HepG2 (cell line): Measurements from ENCODE around the gene TRIM34. TPM values are rescaled to one million over a fixed set of nuclear protein-coding genes. Genes with fewer than 3 reads are reported as not detected.
A peak's percentile ranks its signal among the peaks of the same experiment; 100 is the strongest.

ENCODE experiments used
- ADNP ChIP-seq: sonication (generic); formaldehyde crosslinking; IDR thresholded peaks from 2 replicates; pipeline ENCODE4 v1.4.0; 2020; ENCODE audit warnings: missing genetic modification reagents
- ERF ChIP-seq: IDR thresholded peaks from 2 replicates; pipeline ENCODE4 v1.6.1; 2018; ENCODE audit warnings: missing biosample characterization, missing genetic modification reagents
- KDM4B ChIP-seq: sonication (generic); formaldehyde crosslinking; IDR thresholded peaks from 2 replicates; pipeline ENCODE4 v1.4.0; 2020; ENCODE audit warnings: missing genetic modification reagents
- MAFG ChIP-seq: sonication (generic); formaldehyde crosslinking; IDR thresholded peaks from 2 replicates; pipeline ENCODE4 v1.5.1; 2020; ENCODE audit warnings: mild to moderate bottlenecking, missing genetic modification reagents
- MBD4 ChIP-seq: IDR thresholded peaks from 2 replicates; pipeline ENCODE4 v1.6.1; 2012; ENCODE audit warnings: low read length, inconsistent platforms, borderline replicate concordance
- PHF8 ChIP-seq: sonication (generic); formaldehyde crosslinking; IDR thresholded peaks from 2 replicates; pipeline ENCODE4 v1.5.0; 2020; ENCODE audit warnings: missing genetic modification reagents
- SRSF4 ChIP-seq: fragments of 200-400 bp; formaldehyde crosslinking; IDR thresholded peaks from one replicate; pipeline ENCODE4 v1.6.1; 2018; ENCODE audit warnings: mild to moderate bottlenecking, low read depth, low read length, moderate library complexity; ENCODE audit not compliant: poor library complexity, severe bottlenecking
- TBX2 ChIP-seq: sonication (generic); formaldehyde crosslinking; IDR thresholded peaks from 2 replicates; pipeline ENCODE4 v1.5.0; 2020; ENCODE audit warnings: missing genetic modification reagents, mild to moderate bottlenecking, borderline replicate concordance
- ZNF136 ChIP-seq: sonication (generic); formaldehyde crosslinking; IDR thresholded peaks from 2 replicates; pipeline ENCODE4 v1.8.1; 2022; ENCODE audit warnings: low read depth, mild to moderate bottlenecking, moderate library complexity, missing genetic modification reagents
- ZNF329 ChIP-seq: sonication (generic); formaldehyde crosslinking; IDR thresholded peaks from 2 replicates; pipeline ENCODE4 v1.9.0; 2021; ENCODE audit warnings: low read depth, mild to moderate bottlenecking, missing genetic modification reagents
- ZNF460 ChIP-seq: sonication (generic); formaldehyde crosslinking; IDR thresholded peaks from 2 replicates; pipeline ENCODE4 v1.5.1; 2020; ENCODE audit warnings: missing genetic modification reagents, mild to moderate bottlenecking, borderline replicate concordance
- ZNF543 ChIP-seq: sonication (generic); formaldehyde crosslinking; IDR thresholded peaks from 2 replicates; pipeline ENCODE4 v1.4.0; 2020; ENCODE audit warnings: mild to moderate bottlenecking, missing genetic modification reagents
- ZNF746 ChIP-seq: sonication (generic); formaldehyde crosslinking; IDR thresholded peaks from 2 replicates; pipeline ENCODE4 v1.8.0; 2022; ENCODE audit warnings: mild to moderate bottlenecking, missing genetic modification reagents
- ZNF773 ChIP-seq: sonication (generic); formaldehyde crosslinking; IDR thresholded peaks from 2 replicates; pipeline ENCODE4 v1.4.0; 2020; ENCODE audit warnings: missing genetic modification reagents, borderline replicate concordance
- ZNF883 ChIP-seq: sonication (generic); formaldehyde crosslinking; IDR thresholded peaks from 2 replicates; pipeline ENCODE4 v1.5.1; 2020; ENCODE audit warnings: mild to moderate bottlenecking, missing genetic modification reagents; ENCODE audit errors: not compliant biosample characterization
- polyA plus RNA-seq, 8 experiments: library from polyadenylated mRNA; depleted of rRNA in 3 of 8; stranded (reverse) in 7 of 8; unstranded in 1 of 8; fragments of >200 nt; fragmentation: Illumina TruSeq in 4 of 8; extraction: Trizol in 4 of 8; gene quantifications; 2 replicates each; pipeline versions ENCODE4 v1.2.1 to v1.2.3, GENCODE V29; 2011 to 2016; ENCODE audit warnings: low read depth in 4 of 8, missing spikeins in 1 of 8, mixed read lengths in 1 of 8; ENCODE audit not compliant: insufficient read depth in 1 of 8
- total RNA-seq, 5 experiments: library from RNA; depleted of rRNA; stranded (reverse); fragments of >200 nt; fragmentation: Illumina TruSeq; extraction: Trizol; gene quantifications; 2 replicates each; pipeline ENCODE4 v1.2.3, GENCODE V29; 2016; ENCODE audit warnings: low read depth in 1 of 5
- TF ChIP-seq, protein P1 (sequence below): sonication (generic); formaldehyde crosslinking; IDR thresholded peaks from 2 replicates; pipeline ENCODE4 v1.4.0; 2020; ENCODE audit warnings: mild to moderate bottlenecking, missing genetic modification reagents
- TF ChIP-seq, protein P2 (sequence below): sonication (generic); formaldehyde crosslinking; IDR thresholded peaks from 2 replicates; pipeline ENCODE4 v1.4.0; 2020; ENCODE audit warnings: mild to moderate bottlenecking, missing genetic modification reagents
- TF ChIP-seq, protein P3 (sequence below): sonication (generic); formaldehyde crosslinking; IDR thresholded peaks from 2 replicates; pipeline ENCODE4 v1.4.0; 2020; ENCODE audit warnings: mild to moderate bottlenecking, missing genetic modification reagents, borderline replicate concordance

Gene TRIM34
- total and polyA plus RNA-seq, 2 of the 13 experiments (the other 11 are each of a cell fraction or from before 2014, with no cell fraction given), result 0.13 to 0.42 TPM

DNA sequence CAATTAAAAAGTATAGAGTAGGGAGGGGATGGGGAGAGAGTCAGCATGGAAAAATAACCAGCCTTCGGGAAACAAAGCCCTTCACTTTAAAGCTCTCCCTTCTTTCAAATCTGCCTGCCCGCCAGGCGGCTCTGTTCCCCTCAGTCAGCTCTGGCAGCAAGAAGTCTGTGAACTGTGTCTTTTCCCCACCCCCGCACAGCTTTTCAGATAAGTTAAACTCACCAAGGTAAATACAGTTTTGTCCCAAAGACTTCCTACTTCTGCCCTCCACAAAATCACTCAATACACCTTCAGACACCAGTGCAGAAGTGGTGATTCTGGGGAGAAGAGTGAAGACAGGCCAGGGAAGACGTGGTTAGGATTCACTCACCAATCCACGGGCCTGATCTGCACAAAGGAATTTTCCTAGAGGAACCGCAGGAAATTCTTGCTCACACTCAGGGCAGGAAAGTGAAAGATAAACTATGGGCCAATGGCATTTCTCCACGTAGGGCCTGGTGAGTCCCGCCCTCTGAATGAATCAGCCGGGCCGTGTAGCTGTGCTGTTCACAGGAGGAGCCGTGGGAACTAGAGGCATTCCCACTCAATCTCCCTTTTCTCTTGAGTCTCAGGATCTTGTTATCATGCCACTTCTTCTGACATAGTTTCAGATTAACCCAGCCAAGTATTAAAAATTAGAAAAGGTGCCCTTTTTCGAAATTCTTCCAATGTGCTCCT lies 60.0 kb downstream of the TRIM34 start, which contains the start of gene TRIM5 (continued):
- TF ChIP-seq, protein P1, sequence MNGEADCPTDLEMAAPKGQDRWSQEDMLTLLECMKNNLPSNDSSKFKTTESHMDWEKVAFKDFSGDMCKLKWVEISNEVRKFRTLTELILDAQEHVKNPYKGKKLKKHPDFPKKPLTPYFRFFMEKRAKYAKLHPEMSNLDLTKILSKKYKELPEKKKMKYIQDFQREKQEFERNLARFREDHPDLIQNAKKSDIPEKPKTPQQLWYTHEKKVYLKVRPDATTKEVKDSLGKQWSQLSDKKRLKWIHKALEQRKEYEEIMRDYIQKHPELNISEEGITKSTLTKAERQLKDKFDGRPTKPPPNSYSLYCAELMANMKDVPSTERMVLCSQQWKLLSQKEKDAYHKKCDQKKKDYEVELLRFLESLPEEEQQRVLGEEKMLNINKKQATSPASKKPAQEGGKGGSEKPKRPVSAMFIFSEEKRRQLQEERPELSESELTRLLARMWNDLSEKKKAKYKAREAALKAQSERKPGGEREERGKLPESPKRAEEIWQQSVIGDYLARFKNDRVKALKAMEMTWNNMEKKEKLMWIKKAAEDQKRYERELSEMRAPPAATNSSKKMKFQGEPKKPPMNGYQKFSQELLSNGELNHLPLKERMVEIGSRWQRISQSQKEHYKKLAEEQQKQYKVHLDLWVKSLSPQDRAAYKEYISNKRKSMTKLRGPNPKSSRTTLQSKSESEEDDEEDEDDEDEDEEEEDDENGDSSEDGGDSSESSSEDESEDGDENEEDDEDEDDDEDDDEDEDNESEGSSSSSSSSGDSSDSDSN (CRISPR knock-in tag), result no peak
- no peak for TF ChIP-seq MBD4
- TF ChIP-seq ZNF773 (CRISPR knock-in tag), result no peak
- TF ChIP-seq PHF8, result peak; percentile 82
- no peak for TF ChIP-seq MAFG (CRISPR knock-in tag)
- TF ChIP-seq ZNF329 (CRISPR knock-in tag), result no peak
- no peak for TF ChIP-seq ZNF883 (CRISPR knock-in tag)
- no peak for TF ChIP-seq TBX2 (CRISPR knock-in tag)
- no peak for TF ChIP-seq SRSF4
- TF ChIP-seq, protein P2, sequence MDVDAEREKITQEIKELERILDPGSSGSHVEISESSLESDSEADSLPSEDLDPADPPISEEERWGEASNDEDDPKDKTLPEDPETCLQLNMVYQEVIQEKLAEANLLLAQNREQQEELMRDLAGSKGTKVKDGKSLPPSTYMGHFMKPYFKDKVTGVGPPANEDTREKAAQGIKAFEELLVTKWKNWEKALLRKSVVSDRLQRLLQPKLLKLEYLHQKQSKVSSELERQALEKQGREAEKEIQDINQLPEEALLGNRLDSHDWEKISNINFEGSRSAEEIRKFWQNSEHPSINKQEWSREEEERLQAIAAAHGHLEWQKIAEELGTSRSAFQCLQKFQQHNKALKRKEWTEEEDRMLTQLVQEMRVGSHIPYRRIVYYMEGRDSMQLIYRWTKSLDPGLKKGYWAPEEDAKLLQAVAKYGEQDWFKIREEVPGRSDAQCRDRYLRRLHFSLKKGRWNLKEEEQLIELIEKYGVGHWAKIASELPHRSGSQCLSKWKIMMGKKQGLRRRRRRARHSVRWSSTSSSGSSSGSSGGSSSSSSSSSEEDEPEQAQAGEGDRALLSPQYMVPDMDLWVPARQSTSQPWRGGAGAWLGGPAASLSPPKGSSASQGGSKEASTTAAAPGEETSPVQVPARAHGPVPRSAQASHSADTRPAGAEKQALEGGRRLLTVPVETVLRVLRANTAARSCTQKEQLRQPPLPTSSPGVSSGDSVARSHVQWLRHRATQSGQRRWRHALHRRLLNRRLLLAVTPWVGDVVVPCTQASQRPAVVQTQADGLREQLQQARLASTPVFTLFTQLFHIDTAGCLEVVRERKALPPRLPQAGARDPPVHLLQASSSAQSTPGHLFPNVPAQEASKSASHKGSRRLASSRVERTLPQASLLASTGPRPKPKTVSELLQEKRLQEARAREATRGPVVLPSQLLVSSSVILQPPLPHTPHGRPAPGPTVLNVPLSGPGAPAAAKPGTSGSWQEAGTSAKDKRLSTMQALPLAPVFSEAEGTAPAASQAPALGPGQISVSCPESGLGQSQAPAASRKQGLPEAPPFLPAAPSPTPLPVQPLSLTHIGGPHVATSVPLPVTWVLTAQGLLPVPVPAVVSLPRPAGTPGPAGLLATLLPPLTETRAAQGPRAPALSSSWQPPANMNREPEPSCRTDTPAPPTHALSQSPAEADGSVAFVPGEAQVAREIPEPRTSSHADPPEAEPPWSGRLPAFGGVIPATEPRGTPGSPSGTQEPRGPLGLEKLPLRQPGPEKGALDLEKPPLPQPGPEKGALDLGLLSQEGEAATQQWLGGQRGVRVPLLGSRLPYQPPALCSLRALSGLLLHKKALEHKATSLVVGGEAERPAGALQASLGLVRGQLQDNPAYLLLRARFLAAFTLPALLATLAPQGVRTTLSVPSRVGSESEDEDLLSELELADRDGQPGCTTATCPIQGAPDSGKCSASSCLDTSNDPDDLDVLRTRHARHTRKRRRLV, result no peak
- TF ChIP-seq, protein P3, sequence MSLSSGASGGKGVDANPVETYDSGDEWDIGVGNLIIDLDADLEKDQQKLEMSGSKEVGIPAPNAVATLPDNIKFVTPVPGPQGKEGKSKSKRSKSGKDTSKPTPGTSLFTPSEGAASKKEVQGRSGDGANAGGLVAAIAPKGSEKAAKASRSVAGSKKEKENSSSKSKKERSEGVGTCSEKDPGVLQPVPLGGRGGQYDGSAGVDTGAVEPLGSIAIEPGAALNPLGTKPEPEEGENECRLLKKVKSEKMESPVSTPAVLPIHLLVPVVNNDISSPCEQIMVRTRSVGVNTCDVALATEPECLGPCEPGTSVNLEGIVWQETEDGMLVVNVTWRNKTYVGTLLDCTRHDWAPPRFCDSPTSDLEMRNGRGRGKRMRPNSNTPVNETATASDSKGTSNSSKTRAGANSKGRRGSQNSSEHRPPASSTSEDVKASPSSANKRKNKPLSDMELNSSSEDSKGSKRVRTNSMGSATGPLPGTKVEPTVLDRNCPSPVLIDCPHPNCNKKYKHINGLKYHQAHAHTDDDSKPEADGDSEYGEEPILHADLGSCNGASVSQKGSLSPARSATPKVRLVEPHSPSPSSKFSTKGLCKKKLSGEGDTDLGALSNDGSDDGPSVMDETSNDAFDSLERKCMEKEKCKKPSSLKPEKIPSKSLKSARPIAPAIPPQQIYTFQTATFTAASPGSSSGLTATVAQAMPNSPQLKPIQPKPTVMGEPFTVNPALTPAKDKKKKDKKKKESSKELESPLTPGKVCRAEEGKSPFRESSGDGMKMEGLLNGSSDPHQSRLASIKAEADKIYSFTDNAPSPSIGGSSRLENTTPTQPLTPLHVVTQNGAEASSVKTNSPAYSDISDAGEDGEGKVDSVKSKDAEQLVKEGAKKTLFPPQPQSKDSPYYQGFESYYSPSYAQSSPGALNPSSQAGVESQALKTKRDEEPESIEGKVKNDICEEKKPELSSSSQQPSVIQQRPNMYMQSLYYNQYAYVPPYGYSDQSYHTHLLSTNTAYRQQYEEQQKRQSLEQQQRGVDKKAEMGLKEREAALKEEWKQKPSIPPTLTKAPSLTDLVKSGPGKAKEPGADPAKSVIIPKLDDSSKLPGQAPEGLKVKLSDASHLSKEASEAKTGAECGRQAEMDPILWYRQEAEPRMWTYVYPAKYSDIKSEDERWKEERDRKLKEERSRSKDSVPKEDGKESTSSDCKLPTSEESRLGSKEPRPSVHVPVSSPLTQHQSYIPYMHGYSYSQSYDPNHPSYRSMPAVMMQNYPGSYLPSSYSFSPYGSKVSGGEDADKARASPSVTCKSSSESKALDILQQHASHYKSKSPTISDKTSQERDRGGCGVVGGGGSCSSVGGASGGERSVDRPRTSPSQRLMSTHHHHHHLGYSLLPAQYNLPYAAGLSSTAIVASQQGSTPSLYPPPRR (CRISPR knock-in tag), result no peak
- 0 out of 2 replicates have a peak, but pooled peaks have one; percentile 46 for TF ChIP-seq ERF (CRISPR knock-in tag)
- no peak for TF ChIP-seq KDM4B (CRISPR knock-in tag)
- TF ChIP-seq ZNF543 (CRISPR knock-in tag), result no peak
- TF ChIP-seq ZNF136 (CRISPR knock-in tag), result no peak
- no peak for TF ChIP-seq ZNF460 (CRISPR knock-in tag)
- TF ChIP-seq ADNP, result no peak
- TF ChIP-seq ZNF746 (CRISPR knock-in tag), result no peak
